Pancreas (tissue), 10 donors: ENCODE data around the gene DUSP22. TPM values are rescaled to one million over a fixed set of nuclear protein-coding genes. Genes with fewer than 3 reads are reported as not detected.

Experiments used
- ATAC-seq, 4 donors: fragments of 200-7000 bp; cut with Tn5 transposase; one replicate each; pipeline versions ENCODE4 v1.8.0 to v1.9.1; 2020; ENCODE audit warnings: mild to moderate bottlenecking in 4 of 4, moderate library complexity in 4 of 4
- DNase-seq, 6 donors: peaks; one replicate each; pipeline ENCODE4 v3.0.0-alpha.2; 2020
- FAIRE-seq: peaks from 2 replicates; lab custom pipeline; 2012; peaks lifted over from hg19 to GRCh38; lab: Jason Lieb, UNC
- H3K27ac ChIP-seq, 4 donors: fragments of 200-600 bp; sonication (generic); 1 replicate in 3 of 4; 2 replicates in 1 of 4; pipeline versions ENCODE4 v1.5.0 to v1.8.0; 2020
- H3K27me3 ChIP-seq, 4 donors: fragments of 200-600 bp; one replicate each; pipeline ENCODE4 v1.8.0; 2021
- H3K36me3 ChIP-seq, 3 donors: fragments of 200-600 bp; sonication (generic) in 1 of 3; one replicate each; pipeline versions ENCODE4 v1.5.0 to v1.8.0; 2020 to 2021
- H3K4me1 ChIP-seq, 3 donors: fragments of 200-600 bp; one replicate each; pipeline ENCODE4 v1.8.0; 2021
- H3K4me3 ChIP-seq, 4 donors: fragments of 200-600 bp; sonication (generic) in 2 of 4; one replicate each; pipeline versions ENCODE4 v1.5.0 to v1.8.0; 2020 to 2021
- H3K9me3 ChIP-seq, 4 donors: fragments of 200-600 bp; one replicate each; pipeline ENCODE4 v1.8.0; 2021
- CTCF ChIP-seq, 4 donors: fragments of 200-600 bp; sonication (generic) in 3 of 4; IDR thresholded peaks; one replicate each; pipeline versions ENCODE4 v1.5.0 to v1.8.0; 2021; ENCODE audit warnings: antibody characterized with exemption in 4 of 4
- WGBS, 2 donors: extraction: QIAGEN DNeasy Blood & Tissue Kit; methylation state at CpG; one replicate each; pipeline ENCODE4 v1.1.7; 2013; 5-methylcytosine and 5-hydroxymethylcytosine counted together
- intact Hi-C, 3 donors: fragments of 100-400 bp; cut with DNase I; formaldehyde crosslinking; loops; one replicate each; pipeline versions ENCODE4 v1.11.1 to v1.14.2; 2022
- polyA plus RNA-seq, 2 donors: library from polyadenylated mRNA; stranded (reverse); fragments of 200-250 nt; gene quantifications; one replicate each; pipeline ENCODE4 v1.2.3, GENCODE V29; 2013
- total RNA-seq, 6 donors: library from RNA; stranded (reverse); fragmentation: NEBNext Ultra II Directional in 4 of 6; extraction: Animal tissue kit (Norgen Biotek cat#: 25700) in 4 of 6; gene quantifications; one replicate each; pipeline versions ENCODE4 v1.2.1 to v1.2.4, GENCODE V29; 2021 to 2023
- donor health status: healthy with polysubstance abuse.
- donor health status: DM: no; HTN: no; CAD: no; lungs with moderate emphysema.
- donor health status: DM: no; HTN: no; CAD: no.
- donor health status: control.
- donor health status: control.
- donor health status: Bipolar disorder and iron deficiency.
- donor health status: DM: yes; HTN: yes; CAD: no.
- donor health status: DM: no; HTN: no; CAD: no.
- donor health status: DM: no; HTN: no; CAD: no.
- donor health status: DM: yes; HTN: yes; CAD: no.

The DUSP22 gene
- total and polyA plus RNA-seq, 8 donors, result 16.4 to 32.9 (median 24.6) TPM

- intact Hi-C loops, result no loop called here
- H3K4me1 ChIP-seq, result no peaks in the 10 kb centered on the region
- H3K27ac ChIP-seq, result no peak overlapping the region
- no peak for TF ChIP-seq CTCF (IDR thresholded peaks at IDR 0.05)
- H3K36me3 ChIP-seq, result no peaks in the 10 kb centered on the region
- H3K4me3 ChIP-seq, result no peak overlapping the region
- no peak for FAIRE-seq
- DNase-seq, result no peak
- ATAC-seq, result no peak
- H3K9me3 ChIP-seq, result no peaks in the 10 kb centered on the region
- no peaks in the 10 kb centered on the region for H3K27me3 ChIP-seq
- WGBS, 2 donors, result 80 to 82% methylated on average over 8 of the region's 8 CpGs
These were observed 12.8 kb upstream of the DUSP22 start for GRCh38 chr6:279341-280029.

GRCh38 chr6:280775-281468, 11.4 kb upstream of the DUSP22 start:
- FAIRE-seq, result no peak
- WGBS, 2 donors, result 82 to 89% methylated on average over 10 of the region's 10 CpGs
- DNase-seq, result no peak
- Histone ChIP-seq H3K27me3 (no peaks in the 10 kb centered on the region), H3K9me3 (no peaks in the 10 kb centered on the region), H3K4me3 (no peak overlapping the region), H3K27ac (no peak overlapping the region), H3K36me3 (no peaks in the 10 kb centered on the region), H3K4me1 (no peaks in the 10 kb centered on the region)
- no peak for ATAC-seq
- intact Hi-C loops, result no loop called here
- TF ChIP-seq CTCF (IDR thresholded peaks at IDR 0.05), result no peak

GRCh38 chr6:281469-282103, 10.7 kb upstream of the DUSP22 start:
- Histone ChIP-seq H3K4me1 (no peaks in the 10 kb centered on the region), H3K27ac (no peak overlapping the region), H3K36me3 (no peaks in the 10 kb centered on the region), H3K27me3 (no peaks in the 10 kb centered on the region), H3K4me3 (no peak overlapping the region), H3K9me3 (no peaks in the 10 kb centered on the region)
- intact Hi-C loops, result no loop called here
- FAIRE-seq (no peak), DNase-seq (no peak), ATAC-seq (no peak)
- WGBS, 2 donors, result 79 to 82% methylated on average over 7 of the region's 7 CpGs
- no peak for TF ChIP-seq CTCF (IDR thresholded peaks at IDR 0.05)

GRCh38 chr6:282177-282866, 10.0 kb upstream of the DUSP22 start:
- DNase-seq (no peak), FAIRE-seq (no peak)
- WGBS, 2 donors, result 76 to 78% methylated on average over 19 of the region's 19 CpGs

More at GRCh38 chr6:282177-282866, 10.0 kb upstream of the DUSP22 start:
- Histone ChIP-seq H3K4me1 (no peaks in the 10 kb centered on the region), H3K4me3 (no peak overlapping the region), H3K27ac (no peak overlapping the region), H3K27me3 (no peaks in the 10 kb centered on the region), H3K36me3 (no peaks in the 10 kb centered on the region), H3K9me3 (no peaks in the 10 kb centered on the region)
- intact Hi-C loops, result no loop called here
- ATAC-seq, result no peak
- TF ChIP-seq CTCF (IDR thresholded peaks at IDR 0.05), result no peak
